ENCODE data around the gene ORC3.
"Not testable (repeated sequence)": the region's sequence is repeated elsewhere in the genome, so short reads cannot be mapped to it uniquely, and the experiment has no call there.

The ORC3 gene

DNA sequence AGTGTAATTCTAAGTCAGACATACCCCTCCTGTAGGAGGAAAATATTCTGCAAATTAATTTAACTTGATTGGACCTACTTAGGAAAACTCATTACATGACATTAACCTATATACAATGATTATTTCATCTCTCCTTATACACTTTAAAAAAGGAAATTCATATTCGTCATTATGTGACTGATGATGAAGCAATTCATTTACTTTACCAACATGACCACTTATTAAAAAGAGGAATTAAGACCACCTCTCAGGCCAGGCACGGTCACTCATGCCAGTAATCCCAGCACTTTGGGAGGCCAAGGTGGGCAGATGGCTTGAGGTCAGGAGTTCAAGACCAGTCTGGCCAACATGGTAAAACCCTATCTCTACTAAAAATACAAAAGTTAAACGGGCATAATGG is 100.5 kb downstream of the ORC3 start:
- Histone ChIP-seq H3K27ac (no peak overlapping the region), H3K27me3 (no peaks in the 10 kb centered on the region), H3K9me3 (replicated peaks in 1 of 11) (no peaks in the 10 kb centered on the region), H3K36me3 (peaks cover 0 to 39% (median 14%) of the 10 kb centered on the region in 11 experiments; a peak in 13 of 22 replicates), H3K4me3 (no peak overlapping the region), H3K4me1 (peaks cover 6 to 97% (median 37%) of the 10 kb centered on the region in 10 experiments; a peak in 16 of 20 replicates), H4K20me1 (peaks cover 39 to 100% (median 95%) of the 10 kb centered on the region in 11 experiments; a peak in 20 of 22 replicates), H3K4me2 (peak overlapping the region in 4 of 11 experiments; percentile 30 to 86 (median 76); a peak in 6 of 22 replicates), H3K9ac (no peak overlapping the region)
- no peak for TF ChIP-seq Cebpa-rat (IDR thresholded peaks at IDR 0.05)

DNA sequence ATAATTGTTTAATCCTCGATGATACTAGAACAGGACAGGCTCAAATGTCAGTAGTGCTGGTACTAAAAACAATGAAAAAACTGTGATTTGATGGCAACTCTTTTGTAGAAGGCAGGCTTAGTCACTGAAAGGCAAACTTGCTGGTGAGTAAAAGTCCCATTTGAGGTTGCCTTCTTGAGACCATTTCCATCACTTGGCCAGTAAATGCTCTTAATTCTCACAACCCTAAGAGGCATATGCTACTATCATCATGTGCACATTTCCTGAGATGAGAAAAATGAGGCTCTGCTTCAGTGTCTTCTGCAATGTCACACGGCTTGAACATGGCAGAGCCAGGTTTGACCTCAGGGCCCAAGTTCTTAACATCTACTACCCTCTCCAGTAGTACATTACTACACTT is 102.2 kb downstream of the ORC3 start:
- Histone ChIP-seq H3K36me3 (peaks cover 5 to 50% (median 10%) of the 10 kb centered on the region in 11 experiments; a peak in 14 of 22 replicates), H4K20me1 (peaks cover 55 to 100% (median 95%) of the 10 kb centered on the region in 11 experiments; a peak in 21 of 22 replicates), H3K4me2 (peak overlapping the region in 10 of 11 experiments; percentile 18 to 86 (median 38); a peak in 14 of 22 replicates), H3K9me3 (replicated peaks in 1 of 11) (no peaks in the 10 kb centered on the region), H3K27me3 (no peaks in the 10 kb centered on the region), H3K9ac (peak overlapping the region in 2 of 11 experiments; percentile 53 to 60; a peak in 2 of 22 replicates), H3K27ac (peak overlapping the region in 7 of 11 experiments; percentile 13 to 60 (median 50); a peak in 10 of 22 replicates), H3K4me3 (no peak overlapping the region), H3K4me1 (peaks cover 6 to 97% (median 40%) of the 10 kb centered on the region in 10 experiments; a peak in 16 of 20 replicates)
- TF ChIP-seq Cebpa-rat (IDR thresholded peaks at IDR 0.05) = no peak

DNA sequence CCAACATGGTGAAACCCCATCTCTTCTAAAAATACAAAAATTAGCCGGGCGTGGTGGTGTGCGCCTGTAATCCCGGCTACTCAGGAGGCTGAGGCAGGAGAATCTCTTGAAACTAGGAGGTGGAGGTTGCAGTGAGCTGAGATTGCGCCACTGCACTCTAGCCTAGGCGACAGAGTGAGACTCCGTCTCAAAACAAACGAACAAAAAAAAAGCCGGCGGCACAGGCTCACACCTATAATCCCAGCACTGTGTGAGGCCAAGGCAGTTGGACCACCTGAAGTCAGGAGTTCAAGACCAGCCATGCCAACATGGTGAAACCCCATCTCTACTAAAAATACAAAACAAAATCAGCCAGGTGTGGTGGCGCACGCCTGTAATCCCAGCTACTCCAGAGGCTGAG is 106.9 kb downstream of the ORC3 start:
- H3K27me3 ChIP-seq; H3K27ac ChIP-seq; H3K9me3 ChIP-seq (replicated peaks in 1 of 11): not testable (repeated sequence)
- Histone ChIP-seq H3K4me3 (peak overlapping the region in 3 of 10 experiments; percentile 81 to 87 (median 82); a peak in 6 of 20 replicates), H3K4me2 (peak overlapping the region in 6 of 11 experiments; percentile 68 to 86 (median 78); a peak in 10 of 22 replicates), H3K36me3 (peaks cover 0 to 23% (median 6%) of the 10 kb centered on the region in 11 experiments; a peak in 8 of 22 replicates), H3K4me1 (peaks cover 9 to 55% (median 41%) of the 10 kb centered on the region in 10 experiments; a peak in 19 of 20 replicates), H3K9ac (peak overlapping the region in 1 of 11 experiments; percentile 64; a peak in 1 of 22 replicates), H4K20me1 (peaks cover 49 to 94% (median 85%) of the 10 kb centered on the region in 11 experiments)

DNA sequence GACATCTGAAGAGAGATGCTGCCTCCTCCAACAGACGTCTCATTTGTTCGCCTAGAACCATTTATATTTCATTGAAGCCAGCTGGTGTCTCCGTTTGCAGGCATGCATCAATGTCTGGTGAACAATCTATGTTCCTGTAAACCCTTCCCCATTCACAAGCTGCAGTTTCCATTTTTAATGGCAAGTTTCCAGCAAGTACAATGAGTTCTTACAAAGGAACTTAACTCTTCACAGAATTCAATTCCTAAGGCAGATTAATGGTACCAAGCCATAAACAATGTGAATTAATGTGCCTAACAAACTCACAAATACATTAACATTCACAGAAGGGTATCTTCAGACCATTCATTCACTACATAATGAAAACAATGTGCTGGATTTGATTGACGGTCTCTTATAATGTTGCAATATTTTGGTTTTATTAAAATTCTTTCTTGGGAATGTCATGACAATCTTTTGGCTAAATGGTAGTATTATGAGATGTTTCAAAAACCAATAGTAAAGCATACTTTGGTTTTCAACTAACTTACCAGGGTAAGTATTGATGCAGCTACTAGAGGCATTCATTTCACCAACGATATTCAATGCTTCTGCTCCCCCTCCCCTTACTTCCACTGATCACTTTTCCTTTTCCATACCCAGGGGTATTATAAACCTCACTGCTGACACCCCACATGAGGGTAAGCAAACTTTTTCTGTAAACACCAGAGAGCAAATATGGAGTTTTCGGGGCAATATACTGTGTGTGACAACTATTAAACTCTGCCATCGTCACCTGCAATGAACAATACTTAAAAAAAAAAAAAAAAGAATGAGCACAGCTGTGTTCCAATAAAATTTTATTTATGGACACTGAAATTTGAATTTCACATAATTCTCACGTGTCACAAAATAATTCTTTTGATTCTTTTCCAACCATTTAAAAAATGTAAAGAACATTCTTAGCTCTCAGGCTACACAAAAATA is 107.9 kb downstream of the ORC3 start:
- peaks cover 41 to 84% (median 74%) of the 10 kb centered on the region in 11 experiments for H4K20me1 ChIP-seq
- peaks cover 0 to 23% (median 6%) of the 10 kb centered on the region in 11 experiments; a peak in 8 of 22 replicates for H3K36me3 ChIP-seq
- H3K27me3 ChIP-seq = no peaks in the 10 kb centered on the region
- H3K4me1 ChIP-seq = peaks cover 9 to 45% (median 33%) of the 10 kb centered on the region in 10 experiments; a peak in 18 of 20 replicates
- H3K9me3 ChIP-seq (replicated peaks in 1 of 11) = no peaks in the 10 kb centered on the region
- H3K27ac ChIP-seq = peak overlapping the region in 9 of 11 experiments; percentile 93 to 99 (median 97); a peak in 17 of 22 replicates
- no peak for TF ChIP-seq Cebpa-rat (IDR thresholded peaks at IDR 0.05)
- H3K4me2 ChIP-seq = peak overlapping the region; percentile 65 to 87 (median 78)
- H3K4me3 ChIP-seq = peak overlapping the region; percentile 81 to 94 (median 86)
- H3K9ac ChIP-seq = peak overlapping the region in 10 of 11 experiments; percentile 94 to 99 (median 97); a peak in 13 of 22 replicates

DNA sequence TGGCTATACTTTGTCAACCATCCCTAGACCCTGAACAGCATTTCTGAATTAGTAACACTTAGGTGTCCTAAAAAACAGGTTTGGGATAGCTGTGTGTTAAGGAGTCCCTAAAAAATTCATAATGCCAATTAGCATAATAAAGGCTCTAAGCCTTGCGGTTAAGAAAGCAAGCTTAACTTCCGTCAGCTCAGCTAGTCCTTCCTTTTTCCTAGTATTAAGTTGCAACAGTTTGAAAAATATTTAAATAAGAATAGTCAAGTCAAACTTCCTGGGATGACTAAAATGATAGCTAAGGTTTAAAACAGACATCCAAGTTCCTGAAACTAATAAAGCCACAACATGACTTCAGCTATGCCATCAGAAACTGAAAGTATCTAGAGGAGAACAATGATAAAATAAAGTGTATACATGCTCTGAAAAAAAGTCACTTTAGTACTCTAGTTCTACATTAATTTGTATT is 108.6 kb downstream of the ORC3 start:
- Histone ChIP-seq H3K4me3 (peak overlapping the region; percentile 81 to 94 (median 86)), H4K20me1 (peaks cover 33 to 77% (median 67%) of the 10 kb centered on the region in 11 experiments), H3K9me3 (replicated peaks in 1 of 11) (no peaks in the 10 kb centered on the region), H3K4me1 (peaks cover 10 to 43% (median 32%) of the 10 kb centered on the region in 10 experiments; a peak in 18 of 20 replicates), H3K27me3 (no peaks in the 10 kb centered on the region), H3K27ac (peak overlapping the region in 9 of 11 experiments; percentile 93 to 99 (median 97); a peak in 18 of 22 replicates), H3K4me2 (peak overlapping the region; percentile 65 to 87 (median 78); a peak in 21 of 22 replicates), H3K9ac (peak overlapping the region; percentile 94 to 99 (median 97); a peak in 19 of 22 replicates), H3K36me3 (peaks cover 0 to 23% (median 6%) of the 10 kb centered on the region in 11 experiments; a peak in 8 of 22 replicates)
- no peak for TF ChIP-seq Cebpa-rat (IDR thresholded peaks at IDR 0.05)

DNA sequence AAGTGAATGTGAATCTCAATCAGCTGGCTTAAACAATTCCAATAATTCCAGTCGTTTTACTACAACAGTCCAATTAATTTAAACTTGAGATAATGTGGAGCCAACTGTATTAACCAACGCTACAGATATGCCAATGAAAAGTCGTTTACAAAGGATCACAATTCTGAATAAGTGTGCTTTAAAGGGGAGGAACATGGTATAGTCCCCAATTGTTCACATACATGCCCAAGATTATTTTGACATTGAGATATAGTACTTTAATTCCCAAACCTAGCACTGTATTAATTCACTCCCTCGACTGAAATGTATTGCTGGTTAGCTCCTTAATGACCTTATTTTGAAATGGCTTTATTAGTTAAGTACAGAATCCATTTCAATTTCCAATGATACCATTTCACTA is 109.6 kb downstream of the ORC3 start:
- no peaks in the 10 kb centered on the region for H3K9me3 ChIP-seq (replicated peaks in 1 of 11)
- H3K36me3 ChIP-seq = peaks cover 0 to 23% (median 6%) of the 10 kb centered on the region in 11 experiments; a peak in 8 of 22 replicates
- no peaks in the 10 kb centered on the region for H3K27me3 ChIP-seq
- peak overlapping the region; percentile 81 to 94 (median 86) for H3K4me3 ChIP-seq
- H3K27ac ChIP-seq = peak overlapping the region in 9 of 11 experiments; percentile 93 to 99 (median 97); a peak in 17 of 22 replicates
- H3K9ac ChIP-seq = peak overlapping the region; percentile 94 to 99 (median 97)
- peak overlapping the region; percentile 57 to 87 (median 76); a peak in 18 of 22 replicates for H3K4me2 ChIP-seq
- H3K4me1 ChIP-seq = peaks cover 10 to 37% (median 23%) of the 10 kb centered on the region in 10 experiments; a peak in 18 of 20 replicates
- no peak for TF ChIP-seq Cebpa-rat (IDR thresholded peaks at IDR 0.05)
- peaks cover 32 to 67% (median 58%) of the 10 kb centered on the region in 11 experiments; a peak in 21 of 22 replicates for H4K20me1 ChIP-seq

DNA sequence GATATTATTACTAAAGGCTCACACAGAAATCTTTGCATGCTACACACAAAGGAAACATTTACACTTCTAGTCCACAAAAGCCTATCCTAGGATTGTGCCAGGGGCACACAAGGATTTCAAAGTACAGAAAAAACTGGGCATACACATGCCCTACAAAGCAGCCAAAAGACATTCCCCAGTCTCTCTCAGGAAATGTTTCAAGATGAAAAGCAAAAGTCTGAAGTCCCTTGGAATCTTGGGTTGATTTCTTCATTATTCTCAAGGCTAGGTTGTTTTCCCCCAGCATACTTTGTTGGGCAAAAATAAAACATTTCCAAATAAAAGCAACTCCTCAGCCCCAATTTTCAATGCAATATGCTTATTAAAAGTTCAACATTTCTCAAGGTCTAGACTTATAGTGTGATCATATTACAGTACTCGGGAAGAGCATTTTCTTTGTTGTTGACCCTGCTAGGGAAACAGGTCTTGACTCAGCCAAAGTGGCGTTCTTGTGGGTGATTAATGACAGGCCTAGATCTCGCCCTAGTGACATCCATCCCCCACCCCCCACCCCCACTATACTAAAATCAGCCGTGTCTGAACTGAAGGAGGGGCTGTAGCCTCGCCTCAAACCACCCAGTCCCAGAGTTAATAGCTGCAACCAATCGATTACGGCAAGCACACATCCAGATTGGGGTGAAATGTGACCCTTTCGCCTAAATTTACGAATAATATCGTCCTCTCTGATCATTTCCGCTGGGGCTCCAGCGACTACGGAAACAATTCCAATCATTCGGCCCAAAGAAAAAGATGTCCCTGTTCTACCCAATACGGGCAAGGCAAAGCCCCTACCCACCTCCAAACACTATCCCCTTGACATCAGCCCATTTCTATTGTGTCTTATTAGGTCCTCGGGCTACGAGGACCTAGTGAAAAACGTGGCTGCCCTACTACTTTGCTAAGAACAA is 110.7 kb downstream of the ORC3 start:
- Histone ChIP-seq H3K27me3 (no peaks in the 10 kb centered on the region), H3K9me3 (replicated peaks in 1 of 11) (no peaks in the 10 kb centered on the region), H3K4me2 (peak overlapping the region; percentile 10 to 87 (median 76); a peak in 19 of 22 replicates), H3K9ac (peak overlapping the region; percentile 94 to 99 (median 97)), H3K27ac (peak overlapping the region; percentile 91 to 99 (median 97)), H3K4me1 (peaks cover 10 to 36% (median 21%) of the 10 kb centered on the region in 10 experiments; a peak in 18 of 20 replicates), H4K20me1 (peaks cover 27 to 60% (median 49%) of the 10 kb centered on the region in 11 experiments; a peak in 21 of 22 replicates), H3K4me3 (peak overlapping the region; percentile 81 to 94 (median 86)), H3K36me3 (peaks cover 0 to 23% (median 6%) of the 10 kb centered on the region in 11 experiments; a peak in 8 of 22 replicates)
- no peak for TF ChIP-seq Cebpa-rat (IDR thresholded peaks at IDR 0.05)

Data from BLaER1 treated with 17β-estradiol and CSF1 and Interleukin-3, amounts not matched to agents 10 nM and 100 nM (cell line).